ENCODE data around the gene CCSAP. TPM values are rescaled to one million over a fixed set of nuclear protein-coding genes. Genes with fewer than 3 reads are reported as not detected.
"Not testable (repeated sequence)": the region's sequence is repeated elsewhere in the genome, so short reads cannot be mapped to it uniquely, and the experiment has no call there.

The CCSAP gene
- total RNA-seq, 1 donor from 2014 or later: 34.4 TPM

DNA sequence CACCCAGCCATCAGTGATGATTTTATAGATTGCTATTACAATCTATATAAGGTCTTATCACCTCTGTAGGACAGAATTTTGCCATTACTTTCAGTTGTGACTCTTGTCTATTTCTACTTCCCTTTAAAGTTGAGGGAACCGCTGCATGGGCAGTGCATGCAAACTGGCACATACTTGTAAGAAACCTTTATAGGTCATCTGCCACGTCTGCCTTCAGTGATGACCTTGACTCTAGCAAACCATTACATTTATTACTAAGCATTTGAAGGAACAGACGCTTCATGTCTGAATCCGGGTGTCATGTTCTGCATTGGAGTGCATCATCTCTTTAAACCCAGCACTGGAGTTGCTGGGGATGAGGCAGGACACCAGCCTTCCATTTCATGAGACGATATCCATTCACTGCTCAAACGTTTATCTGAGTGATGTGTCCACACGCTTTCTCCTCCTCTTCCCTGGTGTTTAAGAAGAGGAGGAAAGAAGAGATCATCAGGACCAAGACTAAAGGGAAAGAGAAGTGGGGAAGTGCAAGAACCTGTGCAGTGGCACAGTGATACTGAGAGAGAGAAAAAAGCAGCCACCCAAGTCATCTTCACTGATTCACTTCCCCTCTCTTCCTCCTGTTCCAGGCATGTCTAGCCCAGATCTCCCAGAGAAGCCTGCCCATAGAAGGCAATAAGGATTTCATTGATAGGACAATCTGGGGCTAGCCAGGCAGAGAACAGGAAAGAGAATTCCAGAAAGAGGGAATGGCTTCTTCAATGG, 14.1 kb downstream of the CCSAP start:
- DNase-seq (ENCODE audit: low spot score): no peak
- no peak overlapping the region for H3K4me2 ChIP-seq
- peaks cover 3% of the 10 kb centered on the region for H3K27me3 Mint-ChIP-seq (ENCODE audit: insufficient read depth, low read depth)
- H3K9ac ChIP-seq: no peak overlapping the region
- no peak overlapping the region for H3K4me3 Mint-ChIP-seq
- no peak overlapping the region for H3K27ac ChIP-seq
- H3K36me3 Mint-ChIP-seq: peaks cover 20% of the 10 kb centered on the region
- no peaks in the 10 kb centered on the region for H3K36me3 ChIP-seq
- peaks cover 3% of the 10 kb centered on the region for H3K9me3 Mint-ChIP-seq
- peaks cover 4% of the 10 kb centered on the region for H4K20me1 ChIP-seq (ENCODE audit: low read depth)
- H3K9me3 ChIP-seq (ENCODE audit: low read depth): no peaks in the 10 kb centered on the region
- H3F3A ChIP-seq (ENCODE audit: low read depth): no peaks in the 10 kb centered on the region
- peaks cover 22% of the 10 kb centered on the region for H3K79me2 ChIP-seq (ENCODE audit: low read depth)
- H3K27ac Mint-ChIP-seq: no peak overlapping the region
- H2AFZ ChIP-seq (replicated peaks): no peak overlapping the region
- no peak for TF ChIP-seq EZH2 (IDR thresholded peaks at IDR 0.05)
- no peak for TF ChIP-seq EZH2phosphoT487 (IDR thresholded peaks at IDR 0.05)
- TF ChIP-seq, protein P1, sequence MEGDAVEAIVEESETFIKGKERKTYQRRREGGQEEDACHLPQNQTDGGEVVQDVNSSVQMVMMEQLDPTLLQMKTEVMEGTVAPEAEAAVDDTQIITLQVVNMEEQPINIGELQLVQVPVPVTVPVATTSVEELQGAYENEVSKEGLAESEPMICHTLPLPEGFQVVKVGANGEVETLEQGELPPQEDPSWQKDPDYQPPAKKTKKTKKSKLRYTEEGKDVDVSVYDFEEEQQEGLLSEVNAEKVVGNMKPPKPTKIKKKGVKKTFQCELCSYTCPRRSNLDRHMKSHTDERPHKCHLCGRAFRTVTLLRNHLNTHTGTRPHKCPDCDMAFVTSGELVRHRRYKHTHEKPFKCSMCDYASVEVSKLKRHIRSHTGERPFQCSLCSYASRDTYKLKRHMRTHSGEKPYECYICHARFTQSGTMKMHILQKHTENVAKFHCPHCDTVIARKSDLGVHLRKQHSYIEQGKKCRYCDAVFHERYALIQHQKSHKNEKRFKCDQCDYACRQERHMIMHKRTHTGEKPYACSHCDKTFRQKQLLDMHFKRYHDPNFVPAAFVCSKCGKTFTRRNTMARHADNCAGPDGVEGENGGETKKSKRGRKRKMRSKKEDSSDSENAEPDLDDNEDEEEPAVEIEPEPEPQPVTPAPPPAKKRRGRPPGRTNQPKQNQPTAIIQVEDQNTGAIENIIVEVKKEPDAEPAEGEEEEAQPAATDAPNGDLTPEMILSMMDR (IDR thresholded peaks at IDR 0.05): no peak
- no peaks in the 10 kb centered on the region for H3K27me3 ChIP-seq
- H3K4me1 ChIP-seq: no peaks in the 10 kb centered on the region
- H3K4me1 Mint-ChIP-seq: peaks cover 9% of the 10 kb centered on the region
- no peak overlapping the region for H3K4me3 ChIP-seq

DNA sequence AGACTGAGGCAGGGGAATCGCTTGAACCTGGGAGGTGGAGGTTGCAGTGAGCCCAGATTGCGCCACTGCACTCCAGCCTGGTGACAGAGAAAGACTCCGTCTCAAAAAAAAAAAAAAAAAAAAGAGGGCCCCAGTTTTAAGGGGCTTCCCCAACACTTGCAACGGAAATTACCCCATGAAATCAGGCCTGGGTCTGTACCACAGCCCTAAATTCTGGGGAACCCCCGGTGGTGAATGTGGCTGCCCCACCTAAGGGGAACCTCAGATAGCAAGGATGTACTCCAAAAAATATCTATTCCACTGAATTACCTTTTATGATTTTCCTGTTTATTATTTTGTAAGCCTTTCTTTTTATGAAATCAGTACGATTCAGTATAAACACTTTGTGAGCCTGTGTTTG, 15.1 kb downstream of the CCSAP start:
- not testable (repeated sequence) for DNase-seq (ENCODE audit: low spot score); H2AFZ ChIP-seq (replicated peaks); H3K4me1 Mint-ChIP-seq; H3K4me3 Mint-ChIP-seq; H3K27ac ChIP-seq; H3K9me3 ChIP-seq (ENCODE audit: low read depth); H3K9me3 Mint-ChIP-seq; H3K4me3 ChIP-seq; H3K4me2 ChIP-seq; H3K4me1 ChIP-seq; H3K27me3 ChIP-seq; H3K36me3 ChIP-seq; H3F3A ChIP-seq (ENCODE audit: low read depth); H4K20me1 ChIP-seq (ENCODE audit: low read depth); H3K27me3 Mint-ChIP-seq (ENCODE audit: insufficient read depth, low read depth); H3K9ac ChIP-seq; H3K27ac Mint-ChIP-seq
- H3K79me2 ChIP-seq (ENCODE audit: low read depth): peaks cover 14% of the 10 kb centered on the region
- peaks cover 21% of the 10 kb centered on the region for H3K36me3 Mint-ChIP-seq

DNA sequence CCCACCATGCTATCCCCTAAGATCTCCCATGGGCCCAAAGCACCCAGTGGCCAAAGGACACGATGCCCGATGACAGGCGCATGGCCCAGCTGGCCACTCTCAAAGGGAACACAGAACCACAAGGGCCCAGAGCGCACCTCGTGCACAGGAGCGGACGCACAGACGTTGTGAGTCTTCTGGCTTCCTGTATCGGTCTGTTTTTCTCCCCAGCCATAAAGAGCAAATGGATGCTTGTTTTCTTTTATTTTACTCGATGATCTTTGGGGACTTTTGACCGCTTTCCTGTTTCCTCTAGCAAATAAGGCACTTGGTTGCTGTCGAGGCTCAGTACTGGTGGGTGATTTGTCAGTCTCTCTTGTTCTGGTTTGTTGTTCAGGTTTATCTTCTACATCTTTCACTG, 16.2 kb downstream of the CCSAP start:
- no peak for DNase-seq (ENCODE audit: low spot score)
- no peaks in the 10 kb centered on the region for H3K36me3 ChIP-seq
- H3K79me2 ChIP-seq (ENCODE audit: low read depth): peaks cover 7% of the 10 kb centered on the region
- no peaks in the 10 kb centered on the region for H3K9me3 Mint-ChIP-seq
- H3K4me3 ChIP-seq: no peak overlapping the region
- no peak overlapping the region for H2AFZ ChIP-seq (replicated peaks)
- H3K36me3 Mint-ChIP-seq: peaks cover 23% of the 10 kb centered on the region
- H3K4me3 Mint-ChIP-seq: no peak overlapping the region
- no peak overlapping the region for H3K27ac Mint-ChIP-seq
- H3K27me3 Mint-ChIP-seq (ENCODE audit: insufficient read depth, low read depth): peaks cover 3% of the 10 kb centered on the region
- TF ChIP-seq, protein P1 (IDR thresholded peaks at IDR 0.05): no peak
- TF ChIP-seq EZH2phosphoT487 (IDR thresholded peaks at IDR 0.05) (no peak), EZH2 (IDR thresholded peaks at IDR 0.05) (no peak)
- H3F3A ChIP-seq (ENCODE audit: low read depth): no peaks in the 10 kb centered on the region
- H3K27me3 ChIP-seq: no peaks in the 10 kb centered on the region
- no peaks in the 10 kb centered on the region for H3K9me3 ChIP-seq (ENCODE audit: low read depth)
- peaks cover 4% of the 10 kb centered on the region for H4K20me1 ChIP-seq (ENCODE audit: low read depth)
- peaks cover 9% of the 10 kb centered on the region for H3K4me1 Mint-ChIP-seq
- no peak overlapping the region for H3K9ac ChIP-seq
- H3K4me1 ChIP-seq: no peaks in the 10 kb centered on the region
- H3K4me2 ChIP-seq: no peak overlapping the region
- H3K27ac ChIP-seq: no peak overlapping the region

DNA sequence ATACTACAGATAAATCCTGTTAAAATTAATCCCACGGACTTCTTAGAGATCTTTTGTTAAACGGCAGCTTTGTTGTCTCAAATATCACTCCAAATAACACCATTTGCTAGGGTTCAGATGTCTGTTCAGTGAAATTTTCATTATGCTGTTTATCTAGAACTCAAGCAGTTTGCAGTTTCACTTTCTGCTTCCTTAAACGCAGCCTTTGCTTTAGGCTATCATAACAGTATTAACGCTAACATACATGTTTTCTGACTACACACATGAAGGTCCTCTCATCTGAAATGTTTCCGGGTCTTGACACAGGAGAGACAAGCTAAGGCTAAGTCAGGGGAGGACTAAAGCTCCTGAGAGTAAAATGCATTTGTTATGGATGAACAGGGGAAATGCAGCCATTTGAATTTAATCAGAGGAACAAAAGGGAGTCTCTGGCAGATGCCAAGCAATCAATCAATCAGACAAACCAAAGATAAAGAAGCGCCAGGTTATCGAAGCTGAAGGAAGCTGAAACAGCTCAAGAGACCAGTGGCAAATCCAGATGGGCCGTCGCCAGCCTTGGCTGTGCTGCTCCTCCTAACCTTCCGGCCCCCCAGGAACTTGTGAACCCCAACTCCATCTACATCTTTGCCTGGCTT, 16.9 kb downstream of the CCSAP start:
- Mint-ChIP-seq H3K36me3 (peaks cover 23% of the 10 kb centered on the region), H3K27me3 (ENCODE audit: insufficient read depth, low read depth) (peaks cover 3% of the 10 kb centered on the region), H3K27ac (no peak overlapping the region), H3K9me3 (no peaks in the 10 kb centered on the region), H3K4me3 (no peak overlapping the region), H3K4me1 (peaks cover 9% of the 10 kb centered on the region)
- no peak overlapping the region for H3K9ac ChIP-seq
- H3F3A ChIP-seq (ENCODE audit: low read depth): no peaks in the 10 kb centered on the region
- peaks cover 2% of the 10 kb centered on the region for H3K79me2 ChIP-seq (ENCODE audit: low read depth)
- no peaks in the 10 kb centered on the region for H3K27me3 ChIP-seq
- peaks cover 4% of the 10 kb centered on the region for H3K36me3 ChIP-seq
- no peaks in the 10 kb centered on the region for H3K4me1 ChIP-seq
- TF ChIP-seq EZH2 (IDR thresholded peaks at IDR 0.05) (no peak), EZH2phosphoT487 (IDR thresholded peaks at IDR 0.05) (no peak)
- TF ChIP-seq, protein P1 (IDR thresholded peaks at IDR 0.05): no peak
- H2AFZ ChIP-seq (replicated peaks): no peak overlapping the region
- no peak overlapping the region for H3K4me2 ChIP-seq
- H3K9me3 ChIP-seq (ENCODE audit: low read depth): no peaks in the 10 kb centered on the region
- H3K27ac ChIP-seq: no peak overlapping the region
- no peak for DNase-seq (ENCODE audit: low spot score)
- H4K20me1 ChIP-seq (ENCODE audit: low read depth): peaks cover 4% of the 10 kb centered on the region
- no peak overlapping the region for H3K4me3 ChIP-seq

Data from neural progenitor cell (in vitro differentiated cells).